Sciatic nerve (tissue), 2 donors: Measurements from ENCODE around the gene CADM2. TPM values are rescaled to one million over a fixed set of nuclear protein-coding genes. Genes with fewer than 3 reads are reported as not detected.
A peak's percentile ranks its signal among the peaks of the same experiment; 100 is the strongest.
"Not testable (repeated sequence)": the region's sequence is repeated elsewhere in the genome, so short reads cannot be mapped to it uniquely, and the experiment has no call there.

Experiments used
- ATAC-seq: fragments of 200-7000 bp; cut with Tn5 transposase; one replicate; pipeline ENCODE4 v1.9.1; 2020; ENCODE audit warnings: mild to moderate bottlenecking, moderate library complexity
- DNase-seq: peaks from one replicate; pipeline ENCODE4 v3.0.0-alpha.2; 2020; ENCODE audit warnings: low spot score
- intact Hi-C: fragments of 100-400 bp; cut with DNase I; formaldehyde crosslinking; loops from one replicate; pipeline ENCODE4 v1.14.2; 2022
- total RNA-seq: library from RNA; stranded (reverse); fragmentation: NEBNext Ultra II Directional; extraction: Animal tissue kit (Norgen Biotek cat#: 25700); gene quantifications from one replicate; pipeline ENCODE4 v1.2.1, GENCODE V29; 2021
- donor health status: DM: no; HTN: no; CAD: no.
- donor health status: DM: no; HTN: no; CAD: no.

CADM2 gene
- total RNA-seq, 1 donor from 2014 or later: 60.8 TPM

DNA sequence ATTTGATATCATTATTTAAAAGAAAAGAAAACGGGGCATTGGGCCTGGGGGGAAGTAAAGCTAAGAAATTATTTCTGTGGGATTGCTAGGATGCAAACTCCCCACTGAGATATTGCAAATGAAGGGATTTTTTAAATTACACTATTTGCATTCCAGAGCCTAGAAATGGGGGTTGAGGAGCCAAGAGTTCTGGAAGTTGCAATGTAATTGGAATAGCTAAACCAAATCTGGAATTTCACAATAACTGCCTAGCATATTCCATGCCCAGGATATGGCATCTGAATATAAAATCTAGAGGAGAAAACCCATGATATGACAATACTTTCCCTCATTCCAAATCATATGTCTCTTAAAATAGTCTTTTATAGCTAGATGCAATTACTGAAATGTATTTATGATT is 93.0 kb downstream of the CADM2 start:
- DNase-seq (no peak), ATAC-seq (no peak)
- intact Hi-C loops: no loop called here

DNA sequence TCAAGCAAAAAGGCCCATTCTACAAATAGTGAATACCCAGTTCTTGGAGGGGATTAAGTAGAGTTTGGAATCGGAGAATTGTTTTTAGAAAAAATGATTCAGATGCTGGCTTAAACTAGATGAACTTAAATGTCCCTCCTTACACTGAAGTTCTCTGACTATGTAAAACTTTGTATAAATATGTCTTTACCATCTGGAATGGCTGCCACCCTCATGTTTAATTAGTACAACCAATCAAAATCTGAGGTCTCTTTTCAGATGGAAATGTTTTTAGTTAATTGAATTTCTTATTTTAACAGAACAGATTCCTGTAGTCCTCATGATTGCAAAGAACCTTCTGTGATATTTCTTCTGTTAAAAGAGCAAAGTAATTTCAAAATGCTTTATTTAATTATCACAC is 94.8 kb downstream of the CADM2 start:
- intact Hi-C loops: no loop called here
- no peak for ATAC-seq
- DNase-seq: no peak

DNA sequence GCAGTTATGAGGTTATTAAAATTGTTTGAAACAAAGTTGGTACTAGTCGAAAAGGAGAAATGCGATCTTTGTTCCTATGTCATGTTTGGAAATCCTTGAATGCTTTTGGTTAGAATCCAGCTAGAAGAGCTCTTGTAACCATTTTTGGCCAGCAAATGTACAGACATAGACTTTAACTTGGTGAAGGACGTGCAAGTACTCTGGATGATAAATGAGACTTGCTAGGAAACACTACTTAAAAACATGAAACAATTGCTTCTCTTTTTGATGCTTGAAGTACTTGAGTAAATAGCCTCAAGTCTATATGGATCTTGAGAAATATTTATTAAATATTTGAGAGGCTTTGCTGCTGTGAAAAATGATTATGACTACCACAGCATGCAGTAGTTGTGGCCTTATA is 95.8 kb downstream of the CADM2 start:
- intact Hi-C loops: no loop called here
- DNase-seq (no peak), ATAC-seq (no peak)

DNA sequence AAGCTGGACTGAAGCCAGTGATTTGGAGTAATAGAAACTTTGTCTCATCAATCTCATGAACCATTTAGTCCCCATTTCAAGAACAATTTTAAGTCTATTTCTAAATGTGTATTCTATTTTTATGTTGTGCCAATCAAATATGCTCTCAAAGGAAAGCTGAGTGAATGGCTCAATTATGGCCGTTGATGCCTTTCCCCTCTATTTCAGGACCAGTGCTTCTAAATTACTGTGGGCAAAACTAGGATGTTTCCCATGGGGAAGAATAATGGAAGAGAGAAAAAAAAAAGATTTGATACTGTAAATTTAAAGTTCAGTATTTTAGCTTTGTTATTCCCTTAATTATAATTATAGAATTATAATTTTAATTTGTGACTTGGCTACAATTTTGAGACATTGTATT is 110.1 kb downstream of the CADM2 start:
- DNase-seq: no peak
- intact Hi-C loops: no loop called here
- ATAC-seq: no peak

DNA sequence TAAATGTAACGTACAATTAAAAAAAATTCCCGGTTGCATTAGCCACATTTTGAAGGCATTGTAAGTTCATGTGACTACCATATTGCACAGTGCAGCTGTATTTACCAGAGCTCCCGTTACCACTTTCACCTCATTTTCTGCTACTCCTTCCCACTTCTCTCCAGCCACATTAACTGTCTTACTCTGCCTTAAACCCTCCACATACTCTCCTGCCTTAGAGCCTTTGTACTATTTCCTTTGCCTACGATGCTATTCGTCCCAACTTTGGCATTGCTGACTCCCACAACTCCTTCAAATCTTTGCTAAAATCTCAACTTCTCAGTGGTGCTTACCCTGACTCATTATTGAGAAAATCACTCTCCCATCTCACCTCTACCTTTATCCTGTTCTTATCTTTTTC is 115.2 kb downstream of the CADM2 start:
- intact Hi-C loops: no loop called here
- DNase-seq (no peak), ATAC-seq (no peak)

DNA sequence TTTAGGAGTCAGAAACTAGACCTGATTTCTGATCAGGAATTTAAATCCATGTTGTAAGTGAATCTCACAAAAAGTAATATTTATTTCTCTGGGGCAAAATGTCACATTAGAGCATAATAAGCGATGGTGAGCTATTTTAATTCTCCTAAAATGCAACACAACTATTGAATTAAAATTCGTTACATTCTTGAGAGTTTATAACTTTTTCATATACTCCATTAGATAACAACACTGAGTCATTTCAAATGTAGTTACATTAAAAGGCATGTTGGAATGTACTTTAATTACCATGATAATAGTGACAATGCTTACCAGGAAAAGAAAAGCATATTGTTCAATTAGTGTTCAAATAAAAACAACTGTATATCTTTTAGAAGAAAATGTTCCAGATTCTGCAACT is 116.9 kb downstream of the CADM2 start:
- DNase-seq: no peak
- ATAC-seq: no peak
- intact Hi-C loops: no loop called here

DNA sequence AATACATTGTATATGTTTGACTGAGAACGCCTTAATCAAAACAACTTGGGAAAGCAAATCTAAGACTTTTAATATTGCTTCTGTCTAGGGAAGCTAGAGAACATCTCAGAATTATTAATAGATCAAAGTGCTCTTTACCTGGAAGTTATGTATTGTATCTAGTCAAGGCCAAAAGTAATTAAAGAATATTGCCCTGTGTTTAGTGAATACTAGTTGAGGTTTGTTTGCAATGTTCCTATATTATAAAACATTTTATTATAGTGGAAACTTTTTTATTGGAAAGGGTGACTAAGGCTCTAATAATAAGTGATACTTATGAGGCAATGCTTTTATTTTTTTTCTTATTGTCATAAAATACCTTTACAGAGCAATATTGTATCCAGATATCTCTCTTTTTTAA is 118.2 kb downstream of the CADM2 start:
- no peak for ATAC-seq
- no peak for DNase-seq

DNA sequence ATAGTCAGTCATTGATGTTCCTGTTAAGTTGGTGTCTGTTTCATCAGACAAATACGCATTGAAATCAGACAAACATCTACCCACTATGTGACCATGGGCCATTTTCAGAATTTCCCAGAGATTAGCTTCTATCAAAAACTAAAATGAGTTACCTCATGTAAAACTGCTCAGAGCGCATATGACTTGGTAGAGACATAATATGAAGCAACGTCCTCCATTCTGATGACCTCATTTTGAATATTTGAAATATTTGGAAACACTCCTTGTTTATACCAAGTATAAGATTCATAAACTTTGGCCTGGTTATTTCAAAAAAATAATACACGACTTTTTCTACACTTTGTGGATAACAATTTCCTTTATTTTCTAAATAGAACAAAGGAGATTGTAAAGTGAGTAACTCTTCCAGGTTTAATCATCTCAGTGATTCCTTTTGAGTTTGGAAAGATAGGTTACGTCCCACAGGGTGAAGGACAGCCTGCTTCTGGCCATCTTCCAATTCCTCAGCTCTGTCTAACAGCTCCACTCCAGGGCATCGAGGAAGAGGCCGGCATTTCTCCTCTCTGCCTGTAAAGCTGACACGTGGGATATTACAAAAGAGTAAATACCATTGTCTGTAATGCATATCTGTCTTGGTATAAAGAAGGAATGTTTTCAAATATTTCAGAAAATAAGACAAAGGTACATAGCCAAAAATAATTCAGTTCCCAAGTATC is 122.6 kb downstream of the CADM2 start:
- intact Hi-C loops: no loop called here
- DNase-seq (peak; percentile 49), ATAC-seq (peak; percentile 46)

More for the DNA sequence above, 118.2 kb downstream of the CADM2 start:
- intact Hi-C loops: no loop called here

DNA sequence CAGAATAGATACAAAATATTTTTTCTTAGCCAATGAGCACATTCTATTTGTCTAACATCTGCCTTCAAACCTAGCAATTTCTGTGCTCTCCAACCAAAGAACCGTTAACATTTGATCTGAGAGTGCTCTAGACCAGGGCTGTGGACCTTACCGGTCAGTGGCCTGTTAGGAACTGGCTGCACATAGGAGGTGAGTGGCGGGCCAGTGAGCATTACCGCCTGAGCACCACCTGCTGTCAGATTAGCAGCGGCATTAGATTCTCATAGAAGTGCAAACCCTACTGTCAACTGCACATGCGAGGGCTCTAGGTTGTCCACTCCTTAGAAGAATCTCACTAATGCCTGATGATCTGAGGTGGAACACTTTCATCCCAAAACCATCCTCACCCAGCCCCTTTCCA is 131.7 kb downstream of the CADM2 start:
- no peak for ATAC-seq
- DNase-seq: no peak
- intact Hi-C loops: no loop called here

DNA sequence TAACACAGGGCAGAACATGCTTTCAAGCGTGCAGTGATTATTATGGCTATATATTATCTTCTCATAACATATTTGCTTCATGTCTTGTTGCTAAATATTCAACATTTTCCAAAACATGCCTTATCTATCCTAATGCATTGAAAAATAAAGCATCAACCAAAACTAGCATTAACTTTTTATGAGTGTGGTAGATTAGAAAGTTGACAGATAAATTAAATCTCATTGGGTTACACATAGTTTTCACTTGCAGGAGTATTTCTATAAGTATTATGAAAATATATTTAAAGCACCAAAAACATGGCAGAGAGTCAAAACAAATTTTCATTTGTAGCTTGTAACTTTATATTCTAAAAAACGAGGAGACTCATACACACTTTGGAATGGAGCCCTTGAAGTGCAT is 141.5 kb downstream of the CADM2 start:
- DNase-seq: no peak
- intact Hi-C loops: no loop called here

DNA sequence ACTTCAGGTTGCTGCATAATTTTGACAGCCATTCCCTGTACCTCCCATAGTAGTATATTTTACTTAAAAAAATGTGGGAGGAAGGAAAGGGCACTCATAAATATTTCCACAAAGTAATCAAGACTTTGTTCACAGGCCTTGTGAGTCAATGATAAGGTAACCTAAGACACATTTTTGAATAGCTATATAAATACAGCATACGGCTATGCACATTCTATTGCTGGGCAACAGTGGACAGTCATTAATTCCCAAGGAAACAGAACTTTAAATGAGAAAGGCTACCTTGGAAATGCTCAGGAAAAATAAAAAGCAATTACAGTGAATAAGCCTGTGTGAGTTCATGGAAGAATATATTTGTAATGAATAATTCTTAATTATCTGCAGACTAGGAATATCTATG is 144.0 kb downstream of the CADM2 start:
- intact Hi-C loops: no loop called here
- DNase-seq (no peak), ATAC-seq (no peak)

More for the DNA sequence above, 141.5 kb downstream of the CADM2 start:
- ATAC-seq: no peak

DNA sequence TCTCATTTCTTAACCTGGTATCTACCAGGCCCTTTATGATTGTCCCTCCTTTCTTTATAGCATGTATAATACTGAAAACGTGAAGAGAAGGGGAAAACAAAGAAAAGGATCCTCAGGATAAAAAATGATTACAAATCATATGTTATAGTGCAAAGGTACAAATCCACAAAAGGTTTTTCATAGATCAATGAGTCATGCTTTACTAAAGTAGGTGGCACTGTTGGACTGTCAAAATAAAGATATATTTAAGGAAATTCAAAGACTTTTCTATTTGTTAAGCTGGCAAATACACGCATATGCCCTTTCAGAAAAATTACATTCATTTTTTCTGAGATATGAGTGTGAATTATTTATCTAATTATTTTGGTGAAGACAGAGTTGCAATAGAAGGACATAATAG is 151.6 kb downstream of the CADM2 start:
- intact Hi-C loops: no loop called here
- DNase-seq: no peak
- no peak for ATAC-seq

DNA sequence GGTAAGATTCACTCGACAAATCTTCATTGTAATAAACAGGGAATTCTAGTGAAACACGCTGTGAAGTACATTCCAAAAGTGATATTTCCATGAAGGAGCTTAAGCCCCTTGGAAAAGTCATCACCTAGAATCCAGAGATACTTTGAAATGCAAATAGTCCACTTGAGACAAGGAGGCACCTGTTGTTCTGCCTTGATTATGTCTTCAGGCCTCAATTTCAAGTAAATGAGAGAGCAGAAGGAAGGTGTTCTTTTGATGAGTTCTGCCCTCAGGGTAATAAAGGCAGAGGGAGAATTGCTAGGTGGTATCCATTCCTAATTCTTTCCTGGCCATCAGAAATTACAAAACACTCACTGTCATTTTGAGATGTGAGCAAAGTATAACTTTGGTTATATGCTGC is 162.1 kb downstream of the CADM2 start:
- no peak for ATAC-seq
- intact Hi-C loops: no loop called here
- DNase-seq: no peak

DNA sequence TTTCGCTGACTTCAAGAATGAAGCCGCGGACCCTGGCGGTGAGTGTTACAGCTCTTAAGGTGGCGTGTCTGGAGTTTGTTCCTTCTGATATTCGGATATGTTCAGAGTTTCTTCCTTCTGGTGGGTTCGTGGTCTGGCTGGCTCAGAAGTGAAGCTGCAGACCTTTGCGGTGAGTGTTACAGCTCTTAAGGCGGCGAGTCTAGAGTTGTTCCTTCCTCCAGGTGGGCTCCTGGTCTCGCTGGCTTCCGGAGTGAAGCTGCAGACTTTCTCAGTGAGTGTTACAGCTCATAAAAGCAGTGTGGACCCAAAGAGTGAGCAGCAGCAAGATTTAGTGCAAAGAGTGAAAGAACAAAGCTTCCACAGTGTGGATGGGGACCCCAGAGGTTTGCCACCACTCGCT is 174.1 kb downstream of the CADM2 start:
- DNase-seq, ATAC-seq, intact Hi-C loops: not testable (repeated sequence)

DNA sequence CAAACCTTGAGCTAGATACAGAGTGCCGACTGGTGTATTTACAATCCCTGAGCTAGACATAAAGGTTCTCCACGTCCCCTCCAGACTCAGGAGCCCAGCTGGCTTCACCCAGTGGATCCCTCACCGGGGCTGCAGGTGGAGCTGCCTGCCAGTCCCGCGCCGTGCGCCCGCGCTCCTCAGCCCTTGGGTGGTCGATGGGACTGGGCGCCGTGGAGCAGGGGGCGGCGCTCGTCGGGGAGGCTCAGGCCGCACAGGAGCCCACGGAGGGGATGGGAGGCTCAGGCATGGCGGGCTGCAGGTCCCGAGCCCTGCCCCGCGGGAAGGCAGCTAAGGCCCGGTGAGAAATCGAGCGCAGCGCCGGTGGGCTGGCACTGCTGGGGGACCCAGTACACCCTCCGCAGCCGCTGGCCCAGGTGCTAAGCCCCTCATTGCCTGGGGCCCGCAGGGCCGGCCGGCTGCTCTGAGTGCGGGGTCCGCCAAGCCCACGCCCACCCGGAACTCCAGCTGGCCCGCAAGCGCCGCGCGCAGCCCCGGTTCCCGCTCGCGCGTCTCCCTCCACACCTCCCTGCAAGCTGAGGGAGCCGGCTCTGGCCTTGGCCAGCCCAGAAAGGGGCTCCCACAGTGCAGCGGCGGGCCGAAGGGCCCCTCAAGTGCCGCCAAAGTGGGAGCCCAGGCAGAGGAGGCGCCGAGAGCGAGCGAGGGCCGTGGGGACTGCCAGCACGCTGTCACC is 175.1 kb downstream of the CADM2 start:
- ATAC-seq, DNase-seq, intact Hi-C loops: not testable (repeated sequence)

DNA sequence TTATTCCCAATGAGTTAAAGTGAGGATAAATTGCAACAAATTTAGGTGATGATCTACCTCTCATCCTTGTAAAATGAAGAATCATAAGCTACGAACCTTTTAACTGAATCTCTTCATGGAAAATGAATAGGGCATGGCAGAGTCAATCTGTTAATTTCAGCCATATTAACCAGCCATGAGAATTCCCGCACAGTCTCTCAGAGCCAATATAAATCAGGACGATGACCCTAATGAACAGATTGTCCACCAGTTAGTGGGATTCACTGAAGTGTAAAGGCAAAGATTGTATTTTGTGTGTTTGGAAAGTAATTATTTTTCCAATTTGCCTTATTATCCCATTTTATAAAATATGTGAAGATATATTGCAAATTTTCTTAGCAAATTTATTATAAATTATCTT is 183.8 kb downstream of the CADM2 start:
- DNase-seq (no peak), ATAC-seq (no peak)
- intact Hi-C loops: no loop called here

DNA sequence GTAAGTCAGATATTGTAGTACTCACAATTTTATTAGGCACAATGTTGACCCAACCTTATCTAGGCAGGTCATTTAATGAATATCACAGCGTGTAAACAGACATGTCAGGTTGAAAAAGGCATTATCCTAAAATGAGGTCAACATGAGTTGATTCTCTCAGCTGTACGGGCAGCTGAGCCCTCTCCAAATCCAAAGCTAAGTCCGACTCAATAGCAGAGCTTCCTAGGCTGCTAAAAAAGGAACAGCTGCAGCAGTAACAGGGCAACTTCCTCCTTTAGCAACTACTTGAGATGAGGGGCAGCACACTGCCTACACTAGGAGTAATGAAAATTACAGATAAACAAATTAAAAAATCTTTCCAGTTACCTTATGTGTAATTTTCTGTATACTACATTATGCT is 189.2 kb downstream of the CADM2 start:
- intact Hi-C loops: no loop called here
- ATAC-seq (no peak), DNase-seq (no peak)

DNA sequence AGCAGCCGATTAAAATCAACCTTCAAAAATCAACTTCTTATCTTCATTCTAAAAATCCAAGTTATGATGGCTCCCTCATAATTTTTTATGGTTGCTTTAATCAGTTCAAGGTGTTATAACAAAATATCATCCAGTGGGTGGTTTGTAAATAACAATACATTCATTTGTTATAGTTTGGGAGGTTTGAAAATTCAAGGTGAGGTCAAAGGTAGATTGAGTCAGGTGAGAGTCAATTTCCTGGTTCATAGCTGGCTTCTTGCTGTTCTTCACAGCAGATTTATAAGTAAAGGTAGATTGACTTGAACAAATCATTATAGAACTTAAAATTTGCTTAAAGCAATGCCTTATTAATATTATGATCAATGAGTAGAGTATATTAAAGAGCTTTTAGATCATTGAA is 192.8 kb downstream of the CADM2 start:
- DNase-seq (no peak), ATAC-seq (no peak)
- intact Hi-C loops: no loop called here

DNA sequence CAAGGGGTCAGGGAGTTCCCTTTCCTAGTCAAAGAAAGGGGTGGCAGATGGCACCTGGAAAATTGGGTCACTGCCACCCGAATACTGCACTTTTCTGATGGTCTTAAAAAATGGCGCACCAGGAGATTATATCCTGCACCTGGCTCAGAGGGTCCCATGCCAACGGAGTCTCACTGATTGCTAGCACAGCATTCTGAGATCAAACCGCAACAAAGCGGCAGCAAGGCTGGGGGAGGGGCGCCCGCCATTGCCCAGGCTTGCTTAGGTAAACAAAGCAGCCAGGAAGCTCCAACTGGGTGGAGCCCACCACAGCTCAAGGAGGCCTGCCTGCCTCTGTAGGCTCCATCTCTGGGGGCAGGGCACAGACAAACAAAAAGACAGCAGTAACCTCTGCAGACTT is 194.5 kb downstream of the CADM2 start:
- intact Hi-C loops, DNase-seq, ATAC-seq: not testable (repeated sequence)

DNA sequence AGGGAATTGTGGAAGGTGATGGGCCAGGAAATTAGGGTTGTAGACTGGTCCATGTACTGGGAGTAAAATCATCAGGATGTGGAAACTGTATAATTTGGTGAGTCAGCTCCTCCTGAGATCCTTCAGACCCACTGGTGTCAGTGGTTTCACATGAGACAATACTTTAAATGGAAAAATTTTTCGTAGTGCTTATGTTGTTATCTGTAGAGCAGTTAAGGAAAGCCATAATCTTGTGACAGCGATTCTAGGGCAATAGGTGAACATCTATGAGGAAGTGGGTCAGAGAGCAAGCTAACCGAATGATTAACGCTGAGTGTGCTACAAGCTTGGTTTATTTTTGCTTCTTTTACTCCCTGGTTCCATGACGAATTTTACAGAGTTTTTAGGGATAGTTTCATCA is 200.6 kb downstream of the CADM2 start:
- DNase-seq (no peak), ATAC-seq (no peak)
- intact Hi-C loops: no loop called here

DNA sequence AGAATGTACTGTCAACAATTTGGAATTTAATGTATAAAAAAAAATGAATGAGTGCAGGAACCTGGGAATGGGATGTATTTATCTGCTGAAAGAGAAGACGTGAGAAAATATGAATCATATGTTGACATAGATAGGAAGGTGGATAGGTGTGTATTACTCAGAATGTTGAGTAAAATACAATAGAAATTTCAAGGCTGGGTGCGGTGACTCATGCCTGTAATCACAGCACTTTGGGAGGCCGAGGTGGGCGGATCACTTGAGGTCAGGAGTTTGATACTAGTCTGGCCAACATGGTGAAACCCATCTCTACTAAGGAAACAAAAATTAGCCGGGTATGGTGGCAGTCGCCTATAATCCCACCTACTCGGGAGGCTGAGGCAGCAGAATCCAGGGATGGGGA is 202.8 kb downstream of the CADM2 start:
- ATAC-seq (no peak), DNase-seq (no peak)
- intact Hi-C loops: no loop called here
